Measurements from ENCODE around the gene ADAM23.

Gene ADAM23

DNA sequence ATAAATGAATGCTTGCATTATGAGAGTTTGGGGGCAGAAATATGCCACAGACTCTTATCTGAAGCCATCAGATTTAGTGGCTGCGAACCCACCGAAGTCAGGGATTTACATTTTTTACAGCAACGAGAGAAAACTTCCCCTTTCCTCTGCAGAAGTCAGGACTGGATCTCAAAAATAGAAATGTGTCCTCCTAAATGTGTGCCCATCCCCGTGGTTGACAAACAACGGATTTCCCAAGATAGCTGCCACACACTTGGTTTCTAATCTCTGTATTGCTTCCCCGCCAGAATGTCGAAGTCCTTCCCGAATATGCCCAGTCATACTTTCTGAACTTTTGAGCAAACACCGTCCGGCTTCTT lies 879 bp upstream of the ADAM23 start:
- no peak for DNase-seq (ENCODE audit: low spot score)

DNA sequence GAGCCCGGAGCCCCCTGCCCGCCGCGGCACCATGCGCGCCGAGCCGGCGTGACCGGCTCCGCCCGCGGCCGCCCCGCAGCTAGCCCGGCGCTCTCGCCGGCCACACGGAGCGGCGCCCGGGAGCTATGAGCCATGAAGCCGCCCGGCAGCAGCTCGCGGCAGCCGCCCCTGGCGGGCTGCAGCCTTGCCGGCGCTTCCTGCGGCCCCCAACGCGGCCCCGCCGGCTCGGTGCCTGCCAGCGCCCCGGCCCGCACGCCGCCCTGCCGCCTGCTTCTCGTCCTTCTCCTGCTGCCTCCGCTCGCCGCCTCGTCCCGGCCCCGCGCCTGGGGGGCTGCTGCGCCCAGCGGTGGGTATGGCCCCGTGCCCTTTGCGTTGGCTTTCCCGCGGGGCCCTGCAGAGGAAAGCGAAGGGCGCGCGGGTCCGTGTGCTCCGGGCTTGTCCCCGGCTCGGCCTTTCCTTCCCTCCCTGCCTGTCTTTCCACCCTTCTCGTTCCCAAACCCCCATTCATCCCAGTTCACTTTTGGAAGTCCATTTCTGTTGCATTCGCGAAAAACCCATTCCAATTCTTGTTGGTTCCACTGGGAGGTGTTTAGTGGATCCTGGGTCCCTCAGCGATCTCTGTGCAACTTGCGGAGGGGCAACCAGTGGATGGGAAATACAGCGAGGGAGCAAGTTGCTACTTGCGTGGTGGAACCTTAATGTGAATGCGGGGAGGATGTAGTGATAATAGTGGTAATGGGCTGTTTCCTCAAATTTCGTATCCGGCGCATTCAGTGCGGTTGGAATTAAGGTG lies 599 bp downstream of the ADAM23 start:
- peak; percentile 72 for DNase-seq (ENCODE audit: low spot score)

- no peak for DNase-seq (ENCODE audit: low spot score)
These were observed 2.6 kb downstream of the ADAM23 start for GRCh38 chr2:206445948-206446347.

GRCh38 chr2:206452242-206452641 lies 8.9 kb downstream of the ADAM23 start:
- DNase-seq (ENCODE audit: low spot score) = no peak

DNA sequence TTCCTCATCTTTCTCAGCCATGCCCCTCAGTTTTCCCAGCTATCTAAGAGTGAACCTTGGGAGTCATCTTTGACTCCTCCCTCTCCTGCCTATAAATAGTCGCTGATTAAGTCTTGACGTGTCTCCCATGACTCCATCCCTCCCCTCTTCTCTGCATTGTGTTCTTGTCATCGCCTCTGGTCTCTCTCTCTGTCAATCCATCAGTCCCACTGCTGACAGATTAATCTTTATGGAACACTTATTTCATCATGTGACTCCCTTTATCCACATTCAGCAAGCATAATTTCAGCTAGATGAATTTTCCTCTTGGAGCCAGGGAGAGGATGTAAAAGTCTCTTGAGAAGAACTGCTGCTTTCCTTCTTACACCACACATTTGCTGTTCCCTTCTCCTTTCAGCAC lies 9.4 kb downstream of the ADAM23 start:
- no peak for DNase-seq (ENCODE audit: low spot score)

DNA sequence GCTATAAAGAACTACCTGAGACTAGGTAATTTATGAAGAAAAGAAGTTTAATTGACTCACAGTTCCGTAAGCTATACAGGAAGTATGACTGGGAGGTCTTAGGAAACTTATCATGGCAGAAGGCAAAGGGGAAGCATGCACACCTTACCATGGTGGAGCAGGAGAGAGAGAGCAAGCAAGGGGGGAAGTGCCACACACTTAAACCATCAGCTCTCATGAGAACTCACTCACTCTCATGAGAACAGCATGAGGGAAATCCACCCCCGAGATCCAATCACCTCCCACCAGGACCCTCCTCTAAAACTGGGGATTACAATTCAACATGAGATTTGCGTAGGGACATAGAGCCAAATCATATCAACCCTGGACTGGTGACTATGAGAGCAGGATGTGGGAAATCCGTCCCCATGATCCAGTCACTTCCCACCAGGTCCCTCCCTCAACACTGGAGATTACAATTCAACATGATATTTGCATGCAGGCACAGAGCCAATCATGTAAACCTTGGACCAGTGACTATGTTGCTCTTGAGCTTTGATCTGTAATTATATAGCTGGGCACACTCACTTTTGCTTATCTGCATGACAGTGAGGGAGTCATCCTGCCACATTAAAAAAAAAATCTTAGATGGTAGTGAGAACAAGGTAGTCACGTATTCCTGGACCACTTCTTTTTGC lies 12.9 kb downstream of the ADAM23 start:
- no peak for DNase-seq (ENCODE audit: low spot score)

DNA sequence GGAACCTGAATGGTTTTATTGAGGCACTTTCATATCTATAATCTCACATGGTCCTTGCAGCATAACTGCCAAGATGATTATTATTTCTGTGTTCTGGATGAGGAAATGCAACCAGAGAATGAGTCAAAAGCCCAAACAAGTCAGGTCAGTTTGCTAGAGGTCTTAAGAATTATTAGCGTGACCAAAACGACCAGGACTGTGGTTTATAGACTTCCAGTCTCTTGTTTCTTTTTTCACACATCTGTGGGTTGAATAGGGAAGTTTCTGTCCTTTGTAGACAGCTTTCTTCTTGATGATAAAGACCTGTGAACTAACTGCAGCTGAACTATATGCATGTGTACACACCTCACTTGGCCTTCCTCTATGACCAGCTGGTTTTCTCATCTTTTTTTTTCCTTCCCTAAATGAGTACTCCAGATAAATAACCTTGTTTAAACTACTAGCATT lies 13.9 kb downstream of the ADAM23 start:
- DNase-seq (ENCODE audit: low spot score) = no peak

- no peak for DNase-seq (ENCODE audit: low spot score)
These were observed 19.0 kb downstream of the ADAM23 start for GRCh38 chr2:206462240-206462854.

DNA sequence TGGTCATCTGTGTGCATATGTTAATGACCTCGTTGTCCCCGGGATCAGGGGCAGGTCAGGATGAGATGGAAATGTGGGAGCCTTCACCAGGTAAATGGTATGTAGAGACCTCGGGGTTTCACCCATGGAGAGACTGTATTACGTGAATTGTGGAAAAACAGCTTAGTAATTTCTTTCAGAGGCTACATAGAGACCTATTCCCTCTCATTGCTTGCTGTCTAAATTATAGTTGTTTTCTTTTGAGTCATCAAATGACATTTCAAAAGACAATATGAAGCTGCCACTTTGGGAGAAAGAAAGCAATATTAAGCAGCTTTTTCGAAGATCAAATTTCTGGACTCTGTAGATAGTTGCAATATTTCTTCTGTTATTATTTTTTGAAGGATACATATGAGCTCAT lies 20.4 kb downstream of the ADAM23 start:
- DNase-seq (ENCODE audit: low spot score) = no peak

GRCh38 chr2:206464597-206464996 lies 21.3 kb downstream of the ADAM23 start:
- no peak for DNase-seq (ENCODE audit: low spot score)

GRCh38 chr2:206471524-206472062 lies 28.3 kb downstream of the ADAM23 start:
- no peak for DNase-seq (ENCODE audit: low spot score)

GRCh38 chr2:206472094-206472493 lies 28.8 kb downstream of the ADAM23 start:
- DNase-seq (ENCODE audit: low spot score) = no peak

GRCh38 chr2:206474099-206474498 lies 30.8 kb downstream of the ADAM23 start:
- DNase-seq (ENCODE audit: low spot score) = no peak

GRCh38 chr2:206477296-206477695 lies 34.0 kb downstream of the ADAM23 start:
- no peak for DNase-seq (ENCODE audit: low spot score)

- no peak for DNase-seq (ENCODE audit: low spot score)
These were observed 35.0 kb downstream of the ADAM23 start for GRCh38 chr2:206478340-206478739.

- DNase-seq (ENCODE audit: low spot score) = no peak
These were observed 36.8 kb downstream of the ADAM23 start for GRCh38 chr2:206480161-206480560.

DNA sequence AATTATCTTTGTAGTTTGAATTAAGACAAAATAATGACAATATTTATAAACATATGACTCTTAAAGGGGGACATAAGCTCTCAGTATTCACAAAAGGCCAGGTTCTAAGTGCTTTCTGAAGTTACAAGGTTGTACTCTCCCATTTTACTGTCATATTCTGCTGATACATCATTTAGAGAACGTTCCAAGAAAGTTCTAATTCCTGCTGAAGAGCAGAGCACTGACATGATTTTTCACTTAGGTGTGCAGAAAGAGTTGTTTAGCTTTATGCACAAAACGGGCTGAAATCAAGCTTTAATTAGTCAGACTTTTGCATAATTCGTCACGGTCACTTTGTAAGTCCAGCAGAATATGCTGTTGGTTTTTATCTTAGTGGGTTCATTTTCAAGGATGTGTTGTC lies 37.3 kb downstream of the ADAM23 start:
- DNase-seq (ENCODE audit: low spot score) = no peak

DNA sequence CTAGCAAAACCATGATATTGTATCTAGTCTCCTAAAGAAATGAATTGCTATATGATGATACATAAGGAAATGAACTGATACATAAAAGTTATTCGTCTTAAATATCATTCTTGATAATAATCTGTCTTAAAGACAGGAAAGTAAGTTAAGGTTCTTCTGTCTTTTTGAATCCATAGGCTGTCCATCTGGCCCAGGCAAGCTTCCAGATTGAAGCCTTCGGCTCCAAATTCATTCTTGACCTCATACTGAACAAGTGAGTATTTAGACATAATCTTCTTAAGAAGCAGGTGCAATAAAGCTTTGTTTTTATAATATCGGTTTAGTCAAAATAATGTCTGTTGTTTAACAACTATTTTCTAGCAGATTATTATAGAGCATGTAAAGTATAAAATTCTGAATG lies 37.7 kb downstream of the ADAM23 start:
- DNase-seq (ENCODE audit: low spot score) = no peak

- no peak for DNase-seq (ENCODE audit: low spot score)
These were observed 38.8 kb downstream of the ADAM23 start for GRCh38 chr2:206482123-206482522.

- DNase-seq (ENCODE audit: low spot score) = no peak
These were observed 39.3 kb downstream of the ADAM23 start for GRCh38 chr2:206482633-206483032.

DNA sequence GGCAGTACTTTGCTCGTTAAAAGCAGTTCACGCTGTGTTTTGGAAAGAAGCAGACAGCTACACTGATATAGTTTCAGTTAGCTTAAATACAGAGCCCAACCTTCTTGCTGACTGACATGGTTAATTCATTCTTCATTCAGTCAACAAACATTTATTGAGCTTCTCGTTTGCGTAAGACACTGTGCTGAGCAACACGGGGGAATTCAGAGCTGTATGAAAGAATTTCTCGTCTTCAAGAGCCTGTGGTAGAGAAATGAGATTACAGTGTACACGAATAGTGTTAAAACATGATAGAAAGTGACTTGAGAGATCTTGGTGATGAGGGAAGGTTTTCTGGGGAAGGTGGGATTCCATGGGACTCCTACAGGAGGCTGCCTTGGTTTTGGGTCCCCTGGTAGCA lies 44.7 kb downstream of the ADAM23 start:
- no peak for DNase-seq (ENCODE audit: low spot score)

GRCh38 chr2:206488623-206489022 lies 45.3 kb downstream of the ADAM23 start:
- no peak for DNase-seq (ENCODE audit: low spot score)

GRCh38 chr2:206494061-206494460 lies 50.7 kb downstream of the ADAM23 start:
- DNase-seq (ENCODE audit: low spot score) = no peak
